RCC 7860 (cell line): ENCODE data around the gene ADAM12.
"Not testable (repeated sequence)": the region's sequence is repeated elsewhere in the genome, so short reads cannot be mapped to it uniquely, and the experiment has no call there.

Experiments
- DNase-seq: peaks from one replicate; pipeline ENCODE4 v3.0.0-alpha.2; 2015; ENCODE audit warnings: low spot score
- FAIRE-seq: peaks from 2 replicates; lab custom pipeline; 2012; peaks lifted over from hg19 to GRCh38; lab: Jason Lieb, UNC

ADAM12 gene

GRCh38 chr10:126405239-126405775 is 17.0 kb upstream of the ADAM12 start:
- DNase-seq (no peak), FAIRE-seq (no peak)

- no peak for DNase-seq
- no peak for FAIRE-seq
Observed at GRCh38 chr10:126402721-126403695, 14.7 kb upstream of the ADAM12 start.

GRCh38 chr10:126400641-126401040 is 12.4 kb upstream of the ADAM12 start:
- no peak for FAIRE-seq
- DNase-seq: no peak

- FAIRE-seq (no peak), DNase-seq (no peak)
Observed at GRCh38 chr10:126398924-126399323, 10.6 kb upstream of the ADAM12 start.

- no peak for FAIRE-seq
- DNase-seq: no peak
Observed at GRCh38 chr10:126398383-126398743, 10.1 kb upstream of the ADAM12 start.

GRCh38 chr10:126397640-126398382 is 9.5 kb upstream of the ADAM12 start:
- FAIRE-seq (peak; percentile 99), DNase-seq (peak; percentile 99)

GRCh38 chr10:126397156-126397555 is 8.9 kb upstream of the ADAM12 start:
- FAIRE-seq (no peak), DNase-seq (no peak)

- FAIRE-seq: no peak
- DNase-seq: no peak
Observed at GRCh38 chr10:126394948-126395347, 6.7 kb upstream of the ADAM12 start.

GRCh38 chr10:126393076-126393475 is 4.8 kb upstream of the ADAM12 start:
- DNase-seq (no peak), FAIRE-seq (no peak)

- no peak for FAIRE-seq
Observed at GRCh38 chr10:126392469-126392868, 4.2 kb upstream of the ADAM12 start.

GRCh38 chr10:126392068-126392467 is 3.8 kb upstream of the ADAM12 start:
- no peak for FAIRE-seq
- no peak for DNase-seq

More at GRCh38 chr10:126392469-126392868, 4.2 kb upstream of the ADAM12 start:
- no peak for DNase-seq

- FAIRE-seq (no peak), DNase-seq (no peak)
Observed at GRCh38 chr10:126391192-126391885, 3.1 kb upstream of the ADAM12 start.

GRCh38 chr10:126390324-126390723 is 2.0 kb upstream of the ADAM12 start:
- no peak for FAIRE-seq
- DNase-seq: no peak

GRCh38 chr10:126387041-126387921 is 996 bp downstream of the ADAM12 start:
- DNase-seq (peak; percentile 83), FAIRE-seq (peak; percentile 79)

GRCh38 chr10:126384269-126384873 is 3.9 kb downstream of the ADAM12 start:
- DNase-seq (peak; percentile 99), FAIRE-seq (peak; percentile 97)

- FAIRE-seq: no peak
- DNase-seq: no peak
Observed at GRCh38 chr10:126380352-126381076, 7.8 kb downstream of the ADAM12 start.

GRCh38 chr10:126379166-126379565 is 9.1 kb downstream of the ADAM12 start:
- not testable (repeated sequence) for FAIRE-seq, DNase-seq

GRCh38 chr10:126376956-126377355 is 11.3 kb downstream of the ADAM12 start:
- peak; percentile 93 for FAIRE-seq

More at GRCh38 chr10:126376956-126377355, 11.3 kb downstream of the ADAM12 start:
- DNase-seq: peak; percentile 90
